GM12878 (cell line): ENCODE data around the gene LRRIQ1.

ENCODE experiments used
- ASH2L ChIP-seq: fragments of 300-600, 200-600 bp; sonication (generic); IDR thresholded peaks from 2 replicates; pipeline ENCODE4 v1.6.1; 2017; ENCODE audit warnings: low read depth, mild to moderate bottlenecking, borderline replicate concordance
- CBX5 ChIP-seq: sonication (generic); IDR thresholded peaks from 2 replicates; pipeline ENCODE4 v1.6.1; 2016; ENCODE audit warnings: low read depth, moderate library complexity, mild to moderate bottlenecking, inconsistent platforms
- CTCF ChIP-seq, 3 experiments: IDR thresholded peaks in 2 of 3; conservative IDR thresholded peaks in 1 of 3; 2 replicates each; pipeline ENCODE4 v1.5.1; 2011; ENCODE audit warnings: low read depth in 3 of 3, low read length in 3 of 3, mild to moderate bottlenecking in 3 of 3, control low read depth in 2 of 3, moderate library complexity in 2 of 3, inconsistent platforms in 1 of 3, mixed read lengths in 1 of 3; ENCODE audit not compliant: control insufficient read depth in 2 of 3, insufficient read depth in 1 of 3; ENCODE audit errors: extremely low read depth in 1 of 3
- HDGF ChIP-seq: fragments of 450-650 bp; IDR thresholded peaks from 2 replicates; pipeline ENCODE4 v1.6.1; 2016; ENCODE audit warnings: antibody characterized with exemption
- LARP7 ChIP-seq: fragments of 450-650 bp; IDR thresholded peaks from 2 replicates; pipeline ENCODE4 v1.6.1; 2017; ENCODE audit warnings: mild to moderate bottlenecking
- POLR2A ChIP-seq: IDR thresholded peaks from 2 replicates; pipeline ENCODE4 v1.6.1; 2011; ENCODE audit warnings: low read depth, mild to moderate bottlenecking, low read length
- SP1 ChIP-seq: IDR thresholded peaks from one replicate; pipeline ENCODE4 v1.6.1; 2011; ENCODE audit warnings: low read depth, low read length
- STAT1 ChIP-seq: fragments of 450-650 bp; conservative IDR thresholded peaks from 2 replicates; pipeline ENCODE4 v1.6.1; 2014; ENCODE audit warnings: antibody characterized with exemption, mild to moderate bottlenecking

GRCh38 chr12:85065837-85066482 lies 29.8 kb downstream of the LRRIQ1 start:
- TF ChIP-seq ASH2L (no peak), STAT1 (no peak), SP1 (no peak), CBX5 (no peak), HDGF (no peak), CTCF (IDR thresholded peaks at IDR 0.05 in 2 of 3, conservative IDR thresholded peaks at IDR 0.05 in 1 of 3; ENCODE audit: control insufficient read depth in 2 of 3, extremely low read depth in 1 of 3, insufficient read depth in 1 of 3, low read depth in 3 of 3, low read length in 3 of 3) (no peak), POLR2A (no peak), LARP7 (no peak)
